Measurements from ENCODE around the gene IMPDH1.

Gene IMPDH1

GRCh38 chr7:128394904-128395496 lies 14.8 kb downstream of the IMPDH1 start:
- 96% methylated on average over 11 of the region's 16 CpGs for WGBS (ENCODE audit: insufficient coverage)

GRCh38 chr7:128393526-128394330 lies 16.1 kb downstream of the IMPDH1 start:
- H3K36me3 ChIP-seq (ENCODE audit: control insufficient read depth in 4 of 4, insufficient read depth in 4 of 4, low read length in 3 of 4), result peaks cover 2 to 64% (median 54%) of the 10 kb centered on the region in 4 experiments
- peaks cover 0 to 33% (median 29%) of the 10 kb centered on the region in 4 experiments for H3K4me1 ChIP-seq (ENCODE audit: control extremely low read depth in 1 of 4, control insufficient read depth in 4 of 4, insufficient read depth in 4 of 4, low read length in 3 of 4)
- no peak for DNase-seq
- H3K27ac ChIP-seq (ENCODE audit: insufficient read depth in 1 of 2, low read depth in 1 of 2, low read length in 2 of 2, poor library complexity in 1 of 2, severe bottlenecking in 2 of 2), result no peak overlapping the region
- no peaks in the 10 kb centered on the region for H3K27me3 ChIP-seq (replicated peaks in 2 of 5; ENCODE audit: control insufficient read depth in 4 of 5, insufficient read depth in 5 of 5, low read length in 4 of 5)
- no peak overlapping the region for H3K4me3 ChIP-seq (ENCODE audit: control insufficient read depth in 1 of 7, extremely low read depth in 1 of 7, insufficient read depth in 4 of 7, low read depth in 2 of 7, low read length in 6 of 7)
- ChIA-PET CTCF (interaction anchor here (1.5 to 67.2 kb wide), 4 partner anchors 8 to 68 kb away, joined by 4 to 1829 read pairs (median 1134); partner anchors contain the start of genes IMPDH1, PRRT4 and RBM28), POLR2A (no interaction called here)
- 97% methylated on average over 20 of the region's 23 CpGs for WGBS (ENCODE audit: insufficient coverage)
- H3K9me3 ChIP-seq (ENCODE audit: control extremely low read depth in 1 of 5, control insufficient read depth in 4 of 5, insufficient read depth in 2 of 5, low read depth in 1 of 5, low read length in 4 of 5), result no peaks in the 10 kb centered on the region

More at GRCh38 chr7:128394904-128395496, 14.8 kb downstream of the IMPDH1 start:
- no peak overlapping the region for H3K4me3 ChIP-seq (ENCODE audit: control insufficient read depth in 1 of 7, extremely low read depth in 1 of 7, insufficient read depth in 4 of 7, low read depth in 2 of 7, low read length in 6 of 7)
- H3K36me3 ChIP-seq (ENCODE audit: control insufficient read depth in 4 of 4, insufficient read depth in 4 of 4, low read length in 3 of 4), result peaks cover 5 to 73% (median 57%) of the 10 kb centered on the region in 4 experiments
- H3K9me3 ChIP-seq (ENCODE audit: control extremely low read depth in 1 of 5, control insufficient read depth in 4 of 5, insufficient read depth in 2 of 5, low read depth in 1 of 5, low read length in 4 of 5), result no peaks in the 10 kb centered on the region
- H3K4me1 ChIP-seq (ENCODE audit: control extremely low read depth in 1 of 4, control insufficient read depth in 4 of 4, insufficient read depth in 4 of 4, low read length in 3 of 4), result peaks cover 0 to 20% (median 17%) of the 10 kb centered on the region in 4 experiments
- ChIA-PET POLR2A (interaction anchor here (0.6 kb wide), 1 partner anchor 12 kb away, joined by 4 read pairs; no protein-coding TSS in a partner anchor), CTCF (interaction anchor here (0.9 to 67.2 kb wide), 5 partner anchors 9 to 66 kb away, joined by 3 to 1829 read pairs (median 440); partner anchors contain the start of genes IMPDH1, PRRT4 and RBM28)
- H3K27ac ChIP-seq (ENCODE audit: insufficient read depth in 1 of 2, low read depth in 1 of 2, low read length in 2 of 2, poor library complexity in 1 of 2, severe bottlenecking in 2 of 2), result no peak overlapping the region
- no peaks in the 10 kb centered on the region for H3K27me3 ChIP-seq (replicated peaks in 2 of 5; ENCODE audit: control insufficient read depth in 4 of 5, insufficient read depth in 5 of 5, low read length in 4 of 5)
- DNase-seq, result no peak

- Histone ChIP-seq H3K27me3 (replicated peaks in 2 of 5; ENCODE audit: control insufficient read depth in 4 of 5, insufficient read depth in 5 of 5, low read length in 4 of 5) (no peaks in the 10 kb centered on the region), H3K4me3 (ENCODE audit: control insufficient read depth in 1 of 7, extremely low read depth in 1 of 7, insufficient read depth in 4 of 7, low read depth in 2 of 7, low read length in 6 of 7) (no peak overlapping the region), H3K4me1 (ENCODE audit: control extremely low read depth in 1 of 4, control insufficient read depth in 4 of 4, insufficient read depth in 4 of 4, low read length in 3 of 4) (peaks cover 0 to 34% (median 32%) of the 10 kb centered on the region in 4 experiments), H3K36me3 (ENCODE audit: control insufficient read depth in 4 of 4, insufficient read depth in 4 of 4, low read length in 3 of 4) (peaks cover 2 to 54% (median 44%) of the 10 kb centered on the region in 4 experiments), H3K9me3 (ENCODE audit: control extremely low read depth in 1 of 5, control insufficient read depth in 4 of 5, insufficient read depth in 2 of 5, low read depth in 1 of 5, low read length in 4 of 5) (no peaks in the 10 kb centered on the region), H3K27ac (ENCODE audit: insufficient read depth in 1 of 2, low read depth in 1 of 2, low read length in 2 of 2, poor library complexity in 1 of 2, severe bottlenecking in 2 of 2) (no peak overlapping the region)
- WGBS (ENCODE audit: insufficient coverage), result over 99% methylated on average over 17 of the region's 18 CpGs
- DNase-seq, result no peak
- ChIA-PET POLR2A (no interaction called here), CTCF (interaction anchor here (1.5 to 67.2 kb wide), 5 partner anchors 7 to 69 kb away, joined by 4 to 1829 read pairs (median 440); partner anchors contain the start of genes IMPDH1, PRRT4 and RBM28)
These were observed 17.1 kb downstream of the IMPDH1 start for GRCh38 chr7:128392446-128393327.

GRCh38 chr7:128391805-128392204 lies 18.0 kb downstream of the IMPDH1 start:
- POLR2A ChIA-PET, result interaction anchor here (0.6 to 1.2 kb wide), 2 partner anchors 16 to 143 kb away, joined by 3 to 4 read pairs; no protein-coding TSS in a partner anchor
- WGBS (ENCODE audit: insufficient coverage), result 97% methylated on average over 5 of the region's 7 CpGs

GRCh38 chr7:128390871-128391565 lies 18.8 kb downstream of the IMPDH1 start:
- Histone ChIP-seq H3K4me1 (ENCODE audit: control extremely low read depth in 1 of 4, control insufficient read depth in 4 of 4, insufficient read depth in 4 of 4, low read length in 3 of 4) (peaks cover 0 to 34% (median 33%) of the 10 kb centered on the region in 4 experiments), H3K4me3 (ENCODE audit: control insufficient read depth in 1 of 7, extremely low read depth in 1 of 7, insufficient read depth in 4 of 7, low read depth in 2 of 7, low read length in 6 of 7) (no peak overlapping the region), H3K36me3 (ENCODE audit: control insufficient read depth in 4 of 4, insufficient read depth in 4 of 4, low read length in 3 of 4) (peaks cover 0 to 37% (median 29%) of the 10 kb centered on the region in 4 experiments), H3K9me3 (ENCODE audit: control extremely low read depth in 1 of 5, control insufficient read depth in 4 of 5, insufficient read depth in 2 of 5, low read depth in 1 of 5, low read length in 4 of 5) (peaks cover 0 to 2% (median 0%) of the 10 kb centered on the region in 5 experiments), H3K27me3 (replicated peaks in 2 of 5; ENCODE audit: control insufficient read depth in 4 of 5, insufficient read depth in 5 of 5, low read length in 4 of 5) (no peaks in the 10 kb centered on the region), H3K27ac (ENCODE audit: insufficient read depth in 1 of 2, low read depth in 1 of 2, low read length in 2 of 2, poor library complexity in 1 of 2, severe bottlenecking in 2 of 2) (no peak overlapping the region)
- POLR2A ChIA-PET, result interaction anchor here (0.6 to 1.2 kb wide), 2 partner anchors 12 to 16 kb away, joined by 3 to 7 read pairs; no protein-coding TSS in a partner anchor
- peak; percentile 70 to 96 (median 93) for DNase-seq
- 31% methylated on average over 3 of the region's 3 CpGs for WGBS (ENCODE audit: insufficient coverage)
- CTCF ChIA-PET, result interaction anchor here (0.6 to 67.2 kb wide), 5 partner anchors 5 to 1383 kb away, joined by 3 to 1829 read pairs (median 440); partner anchors contain the start of genes IMPDH1, PRRT4 and RBM28

More at GRCh38 chr7:128391805-128392204, 18.0 kb downstream of the IMPDH1 start:
- Histone ChIP-seq H3K27ac (ENCODE audit: insufficient read depth in 1 of 2, low read depth in 1 of 2, low read length in 2 of 2, poor library complexity in 1 of 2, severe bottlenecking in 2 of 2) (no peak overlapping the region), H3K27me3 (replicated peaks in 2 of 5; ENCODE audit: control insufficient read depth in 4 of 5, insufficient read depth in 5 of 5, low read length in 4 of 5) (no peaks in the 10 kb centered on the region), H3K4me3 (ENCODE audit: control insufficient read depth in 1 of 7, extremely low read depth in 1 of 7, insufficient read depth in 4 of 7, low read depth in 2 of 7, low read length in 6 of 7) (no peak overlapping the region), H3K36me3 (ENCODE audit: control insufficient read depth in 4 of 4, insufficient read depth in 4 of 4, low read length in 3 of 4) (peaks cover 0 to 45% (median 37%) of the 10 kb centered on the region in 4 experiments), H3K9me3 (ENCODE audit: control extremely low read depth in 1 of 5, control insufficient read depth in 4 of 5, insufficient read depth in 2 of 5, low read depth in 1 of 5, low read length in 4 of 5) (no peaks in the 10 kb centered on the region), H3K4me1 (ENCODE audit: control extremely low read depth in 1 of 4, control insufficient read depth in 4 of 4, insufficient read depth in 4 of 4, low read length in 3 of 4) (peaks cover 0 to 34% (median 33%) of the 10 kb centered on the region in 4 experiments)
- no peak for DNase-seq
- CTCF ChIA-PET, result interaction anchor here (2.3 to 67.2 kb wide), 4 partner anchors 6 to 69 kb away, joined by 9 to 1829 read pairs (median 1134); partner anchors contain the start of genes IMPDH1, PRRT4 and RBM28
